HEK293 (cell line): ENCODE measurements around the gene UFD1.

ENCODE experiments used
- CTCF ChIA-PET: fragments of 350-600 bp; formaldehyde crosslinking; extraction: SDS; loops from one replicate; lab custom pipeline; 2021; ENCODE audit warnings: antibody characterized with exemption; lab: Yijun Ruan, JAX
- POLR2A ChIA-PET: fragments of 300-600 bp; formaldehyde crosslinking; extraction: SDS; loops from one replicate; lab custom pipeline; 2020; ENCODE audit warnings: antibody characterized with exemption, inconsistent platforms; lab: Yijun Ruan, JAX
- H3K27ac ChIP-seq: fragments of 200-500 bp; sonication (Bioruptor generic); 2 replicates; pipeline ENCODE4 v1.5.1; 2014; ENCODE audit warnings: low read depth, low read length, control low read depth, inconsistent platforms; ENCODE audit errors: extremely low read depth
- H3K36me3 ChIP-seq, 2 experiments: fragments of 200-500 bp in 1 of 2; sonication (Bioruptor generic) in 1 of 2; 1 replicate in 1 of 2; 2 replicates in 1 of 2; pipeline ENCODE4 v1.5.1; 2014 to 2017; ENCODE audit warnings: inconsistent platforms in 2 of 2, low read length in 2 of 2; ENCODE audit not compliant: control insufficient read depth in 2 of 2, insufficient read depth in 1 of 2
- H3K4me1 ChIP-seq: fragments of 200-500 bp; sonication (Bioruptor generic); 2 replicates; pipeline ENCODE4 v1.5.1; 2014; ENCODE audit warnings: mild to moderate bottlenecking, low read length, inconsistent platforms; ENCODE audit not compliant: control insufficient read depth, insufficient read depth
- H3K4me3 ChIP-seq: 2 replicates; pipeline ENCODE4 v1.5.1; 2011; ENCODE audit warnings: low read depth, mild to moderate bottlenecking, control low read depth, low read length, moderate library complexity
- H3K9me3 ChIP-seq: fragments of 200-500 bp; sonication (Bioruptor generic); 2 replicates; pipeline ENCODE4 v1.5.1; 2014; ENCODE audit warnings: low read depth, low read length, inconsistent platforms; ENCODE audit not compliant: control insufficient read depth, insufficient read depth
- BCL11A ChIP-seq: fragments of 450-650 bp; formaldehyde crosslinking; IDR thresholded peaks from 2 replicates; pipeline ENCODE4 v1.5.1; 2016; ENCODE audit warnings: low read depth, missing biosample characterization, missing genetic modification characterization
- GLIS2 ChIP-seq: fragments of 450-650 bp; formaldehyde crosslinking; IDR thresholded peaks from 2 replicates; pipeline ENCODE4 v1.5.1; 2016; ENCODE audit warnings: missing biosample characterization, missing genetic modification characterization
- HOXD13 ChIP-seq: sonication (generic); formaldehyde crosslinking; IDR thresholded peaks from 2 replicates; pipeline ENCODE4 v1.8.0; 2022; ENCODE audit warnings: missing genetic modification reagents, borderline replicate concordance
- MZF1 ChIP-seq: fragments of 450-650 bp; formaldehyde crosslinking; IDR thresholded peaks from 2 replicates; pipeline ENCODE4 v1.5.1; 2017; ENCODE audit warnings: missing biosample characterization, missing genetic modification characterization, borderline replicate concordance
- PRDM1 ChIP-seq: fragments of 450-650 bp; formaldehyde crosslinking; IDR thresholded peaks from 2 replicates; pipeline ENCODE4; 2016; ENCODE audit warnings: missing biosample characterization, missing genetic modification characterization
- ZNF292 ChIP-seq: fragments of 450-650 bp; formaldehyde crosslinking; IDR thresholded peaks from 2 replicates; pipeline ENCODE4 v1.5.1; 2016; ENCODE audit warnings: low read depth, missing biosample characterization, missing genetic modification characterization, borderline replicate concordance
- ZNF354C ChIP-seq: fragments of 450-650 bp; formaldehyde crosslinking; IDR thresholded peaks from 2 replicates; pipeline ENCODE4 v1.5.1; 2016; ENCODE audit warnings: missing biosample characterization, missing genetic modification characterization, low read depth, borderline replicate concordance
- ZNF362 ChIP-seq: fragments of 450-650 bp; formaldehyde crosslinking; IDR thresholded peaks from 2 replicates; pipeline ENCODE4 v1.5.1; 2016; ENCODE audit warnings: missing biosample characterization, missing genetic modification characterization
- ZNF366 ChIP-seq: fragments of 450-650 bp; formaldehyde crosslinking; conservative IDR thresholded peaks from 2 replicates; pipeline ENCODE4 v1.5.1; 2016; ENCODE audit warnings: missing biosample characterization, missing genetic modification characterization
- ZNF501 ChIP-seq: fragments of 450-650 bp; formaldehyde crosslinking; IDR thresholded peaks from 2 replicates; pipeline ENCODE4 v1.5.1; 2016; ENCODE audit warnings: missing biosample characterization, missing genetic modification characterization
- ZNF558 ChIP-seq: fragments of 450-650 bp; formaldehyde crosslinking; IDR thresholded peaks from 2 replicates; pipeline ENCODE4 v1.5.1; 2016; ENCODE audit warnings: missing biosample characterization, missing genetic modification characterization
- ZNF560 ChIP-seq: fragments of 450-650 bp; formaldehyde crosslinking; IDR thresholded peaks from 2 replicates; pipeline ENCODE4 v1.5.1; 2017; ENCODE audit warnings: missing biosample characterization, missing genetic modification characterization, borderline replicate concordance
- ZNF561 ChIP-seq: fragments of 450-650 bp; IDR thresholded peaks from 2 replicates; pipeline ENCODE4 v1.5.1; 2018; ENCODE audit warnings: missing biosample characterization, missing genetic modification characterization, borderline replicate concordance
- ZNF776 ChIP-seq: fragments of 450-650 bp; formaldehyde crosslinking; IDR thresholded peaks from 2 replicates; pipeline ENCODE4 v1.5.0; 2017; ENCODE audit warnings: missing biosample characterization, missing genetic modification characterization, borderline replicate concordance
- ZNF791 ChIP-seq: fragments of 450-650 bp; formaldehyde crosslinking; IDR thresholded peaks from 2 replicates; pipeline ENCODE4 v1.5.1; 2016; ENCODE audit warnings: missing biosample characterization, missing genetic modification characterization
- TF ChIP-seq, protein P1 (sequence below): fragments of 450-650 bp; formaldehyde crosslinking; IDR thresholded peaks from 2 replicates; pipeline ENCODE4 v1.5.1; 2016; ENCODE audit warnings: missing biosample characterization, missing genetic modification characterization
- TF ChIP-seq, protein P2 (sequence below): fragments of 450-650 bp; formaldehyde crosslinking; IDR thresholded peaks from 2 replicates; pipeline ENCODE4 v1.5.1; 2016; ENCODE audit warnings: missing biosample characterization, missing genetic modification characterization

Gene UFD1

GRCh38 chr22:19520007-19520406 lies 41.0 kb upstream of the UFD1 start:
- no peak overlapping the region for H3K4me3 ChIP-seq
- no peak for TF ChIP-seq ZNF362 (tag by site-specific recombination)
- TF ChIP-seq ZNF558 (tag by site-specific recombination), result no peak
- no peak for TF ChIP-seq ZNF501 (tag by site-specific recombination)
- no peak for TF ChIP-seq ZNF354C (tag by site-specific recombination)
- TF ChIP-seq ZNF791 (tag by site-specific recombination), result no peak
- no peak for TF ChIP-seq HOXD13 (CRISPR knock-in tag)
- TF ChIP-seq ZNF776 (tag by site-specific recombination), result no peak
- TF ChIP-seq ZNF366 (tag by site-specific recombination), result no peak
- TF ChIP-seq ZNF560 (tag by site-specific recombination), result no peak
- no peak for TF ChIP-seq ZNF561
- TF ChIP-seq, protein P1, sequence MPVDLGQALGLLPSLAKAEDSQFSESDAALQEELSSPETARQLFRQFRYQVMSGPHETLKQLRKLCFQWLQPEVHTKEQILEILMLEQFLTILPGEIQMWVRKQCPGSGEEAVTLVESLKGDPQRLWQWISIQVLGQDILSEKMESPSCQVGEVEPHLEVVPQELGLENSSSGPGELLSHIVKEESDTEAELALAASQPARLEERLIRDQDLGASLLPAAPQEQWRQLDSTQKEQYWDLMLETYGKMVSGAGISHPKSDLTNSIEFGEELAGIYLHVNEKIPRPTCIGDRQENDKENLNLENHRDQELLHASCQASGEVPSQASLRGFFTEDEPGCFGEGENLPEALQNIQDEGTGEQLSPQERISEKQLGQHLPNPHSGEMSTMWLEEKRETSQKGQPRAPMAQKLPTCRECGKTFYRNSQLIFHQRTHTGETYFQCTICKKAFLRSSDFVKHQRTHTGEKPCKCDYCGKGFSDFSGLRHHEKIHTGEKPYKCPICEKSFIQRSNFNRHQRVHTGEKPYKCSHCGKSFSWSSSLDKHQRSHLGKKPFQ (tag by site-specific recombination), result no peak
- TF ChIP-seq MZF1 (tag by site-specific recombination), result no peak
- TF ChIP-seq, protein P2, sequence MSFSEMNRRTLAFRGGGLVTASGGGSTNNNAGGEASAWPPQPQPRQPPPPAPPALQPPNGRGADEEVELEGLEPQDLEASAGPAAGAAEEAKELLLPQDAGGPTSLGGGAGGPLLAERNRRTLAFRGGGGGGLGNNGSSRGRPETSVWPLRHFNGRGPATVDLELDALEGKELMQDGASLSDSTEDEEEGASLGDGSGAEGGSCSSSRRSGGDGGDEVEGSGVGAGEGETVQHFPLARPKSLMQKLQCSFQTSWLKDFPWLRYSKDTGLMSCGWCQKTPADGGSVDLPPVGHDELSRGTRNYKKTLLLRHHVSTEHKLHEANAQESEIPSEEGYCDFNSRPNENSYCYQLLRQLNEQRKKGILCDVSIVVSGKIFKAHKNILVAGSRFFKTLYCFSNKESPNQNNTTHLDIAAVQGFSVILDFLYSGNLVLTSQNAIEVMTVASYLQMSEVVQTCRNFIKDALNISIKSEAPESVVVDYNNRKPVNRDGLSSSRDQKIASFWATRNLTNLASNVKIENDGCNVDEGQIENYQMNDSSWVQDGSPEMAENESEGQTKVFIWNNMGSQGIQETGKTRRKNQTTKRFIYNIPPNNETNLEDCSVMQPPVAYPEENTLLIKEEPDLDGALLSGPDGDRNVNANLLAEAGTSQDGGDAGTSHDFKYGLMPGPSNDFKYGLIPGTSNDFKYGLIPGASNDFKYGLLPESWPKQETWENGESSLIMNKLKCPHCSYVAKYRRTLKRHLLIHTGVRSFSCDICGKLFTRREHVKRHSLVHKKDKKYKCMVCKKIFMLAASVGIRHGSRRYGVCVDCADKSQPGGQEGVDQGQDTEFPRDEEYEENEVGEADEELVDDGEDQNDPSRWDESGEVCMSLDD (tag by site-specific recombination), result no peak
- no peak for TF ChIP-seq BCL11A
- no peaks in the 10 kb centered on the region for H3K9me3 ChIP-seq
- peaks cover 0 to 70% of the 10 kb centered on the region in 2 experiments; a peak in 1 of 3 replicates for H3K36me3 ChIP-seq
- POLR2A ChIA-PET, result no interaction called here
- no peak overlapping the region for H3K27ac ChIP-seq
- no peaks in the 10 kb centered on the region for H3K4me1 ChIP-seq
- CTCF ChIA-PET, result no interaction called here

DNA sequence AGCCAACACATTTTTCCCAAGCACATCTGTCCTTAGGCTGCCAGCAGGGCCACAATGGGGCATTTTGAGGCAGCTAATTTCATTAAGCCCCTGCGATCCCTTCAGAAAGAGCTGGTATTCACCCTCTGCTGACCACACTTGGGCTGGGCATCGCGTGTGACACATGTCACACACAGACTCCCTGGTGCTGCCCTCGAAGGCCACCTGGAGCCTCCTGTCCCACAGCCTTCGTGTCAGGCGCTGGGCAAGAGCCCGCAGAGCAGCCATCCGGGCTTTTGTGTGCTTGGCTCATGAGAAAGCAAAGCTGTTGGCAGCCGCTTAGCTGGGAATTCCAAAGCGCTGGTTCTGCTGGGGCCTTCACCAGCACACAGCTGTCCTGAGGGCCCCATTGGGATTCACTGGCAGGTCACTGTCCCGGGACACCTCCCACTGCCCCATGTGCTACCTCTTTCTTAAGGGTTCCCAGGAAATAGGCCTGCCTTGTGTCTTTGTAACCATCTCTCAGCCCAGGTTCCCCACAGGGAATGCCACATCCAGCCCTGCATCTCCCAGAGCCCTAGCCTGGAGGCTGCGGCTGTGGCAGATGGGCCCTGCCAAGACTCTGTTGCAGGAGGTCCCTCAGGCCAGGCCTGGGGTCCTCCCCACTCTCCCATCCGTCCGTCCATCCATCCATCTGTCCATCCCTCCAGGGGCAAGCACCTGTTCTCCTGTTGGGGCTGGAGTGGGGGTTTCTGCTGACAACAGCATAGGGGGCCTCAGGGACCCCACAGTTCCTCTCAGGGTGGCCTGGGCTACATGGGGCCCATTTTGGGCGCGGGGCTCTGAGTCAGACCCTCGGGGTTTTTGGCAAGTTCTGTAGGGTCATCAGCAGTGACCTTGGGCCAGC lies 40.3 kb upstream of the UFD1 start:
- POLR2A ChIA-PET, result no interaction called here
- Histone ChIP-seq H3K27ac (no peak overlapping the region), H3K9me3 (no peaks in the 10 kb centered on the region), H3K4me3 (no peak overlapping the region), H3K4me1 (no peaks in the 10 kb centered on the region)
- TF ChIP-seq ZNF292 (tag by site-specific recombination) (no peak), PRDM1 (tag by site-specific recombination) (no peak), GLIS2 (tag by site-specific recombination) (peak; percentile 17; the same call in 1 of the 2 replicates)
- TF ChIP-seq, all 188 proteins: peak for 1
- CTCF ChIA-PET, result no interaction called here
- H3K36me3 ChIP-seq, result peaks cover 0 to 77% of the 10 kb centered on the region in 2 experiments; a peak in 1 of 3 replicates
